AG04450 (cell line): Measurements from ENCODE around the gene CCNL2. TPM values are rescaled to one million over a fixed set of nuclear protein-coding genes. Genes with fewer than 3 reads are reported as not detected.
"Not testable (repeated sequence)": the region's sequence is repeated elsewhere in the genome, so short reads cannot be mapped to it uniquely, and the experiment has no call there.

Experiments used
- CTCF ChIA-PET: fragments of 300-600, 350-600 bp; formaldehyde crosslinking; extraction: SDS; loops from one replicate; lab custom pipeline; 2022; ENCODE audit warnings: antibody characterized with exemption, inconsistent platforms; lab: Charles Lee
- POLR2A ChIA-PET: fragments of 350-600 bp; formaldehyde crosslinking; extraction: SDS; loops from one replicate; lab custom pipeline; 2021; ENCODE audit warnings: antibody characterized with exemption, inconsistent platforms; lab: Yijun Ruan, JAX
- DNase-seq: peaks from one replicate; pipeline ENCODE4 v3.0.0-alpha.2; 2011; ENCODE audit warnings: low read depth, low spot score
- H3K27ac ChIP-seq: one replicate; pipeline ENCODE4 v1.5.1; 2012; ENCODE audit warnings: low read depth, low read length, control low read depth
- H3K27me3 ChIP-seq: one replicate; pipeline ENCODE4 v1.6.0; 2012; ENCODE audit warnings: low read length; ENCODE audit not compliant: control insufficient read depth, insufficient read depth
- H3K4me3 ChIP-seq: 2 replicates; pipeline ENCODE4 v1.5.1; 2011; ENCODE audit warnings: mild to moderate bottlenecking, low read depth, low read length, control low read depth
- H3K9me3 ChIP-seq: 2 replicates; pipeline ENCODE4 v1.5.1; 2012; ENCODE audit warnings: low read length; ENCODE audit not compliant: control insufficient read depth, insufficient read depth
- CTCF ChIP-seq: IDR thresholded peaks from 2 replicates; pipeline ENCODE4 v1.5.1; 2011; ENCODE audit warnings: low read depth, low read length, control low read depth, inconsistent platforms
- polyA plus RNA-seq: library from polyadenylated mRNA; depleted of rRNA; stranded (reverse); fragments of >200 nt; gene quantifications from 2 replicates; pipeline ENCODE4 v1.2.3, GENCODE V29; 2011

The CCNL2 gene
- polyA plus RNA-seq, 1 experiment, result 181 TPM

GRCh38 chr1:1387098-1388077, 11.7 kb downstream of the CCNL2 start:
- no peaks in the 10 kb centered on the region for H3K27me3 ChIP-seq
- H3K27ac ChIP-seq, result no peak overlapping the region
- DNase-seq, result no peak
- no peak for TF ChIP-seq CTCF
- CTCF ChIA-PET, result interaction anchor here (1.5 kb wide), 1 partner anchor 12 kb away, joined by 6 read pairs; the partner anchor contains the start of gene CCNL2
- no peak overlapping the region for H3K4me3 ChIP-seq
- no peaks in the 10 kb centered on the region; the same call in 1 of the 2 replicates for H3K9me3 ChIP-seq
- POLR2A ChIA-PET, result no interaction called here

DNA sequence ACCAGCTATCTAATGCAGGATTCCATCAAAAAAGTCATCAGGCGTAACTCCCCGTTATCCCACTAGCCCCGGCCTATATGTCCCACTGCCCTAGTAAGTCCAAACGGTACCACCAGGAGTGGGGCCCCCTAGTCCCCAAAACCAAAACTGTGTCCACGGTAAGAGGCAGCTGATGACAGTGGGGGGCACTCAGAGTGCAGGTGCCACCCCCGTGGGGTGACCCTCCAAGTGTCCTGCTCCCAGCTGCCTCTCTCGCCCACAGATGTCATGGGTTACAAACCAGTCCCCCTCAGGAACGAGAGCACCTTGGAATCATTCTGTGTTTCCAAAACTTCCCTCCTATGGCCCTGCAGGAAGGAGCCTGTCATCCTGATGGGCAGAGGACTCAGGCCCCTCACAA, 13.2 kb downstream of the CCNL2 start:
- ChIA-PET CTCF (no interaction called here), POLR2A (interaction anchor here (1.7 kb wide), 1 partner anchor 11 kb away, joined by 5 read pairs; the partner anchor contains the start of gene AURKAIP1)
- no peaks in the 10 kb centered on the region; the same call in 1 of the 2 replicates for H3K9me3 ChIP-seq
- TF ChIP-seq CTCF, result no peak
- DNase-seq, result no peak
- no peak overlapping the region for H3K27ac ChIP-seq
- H3K27me3 ChIP-seq, result no peaks in the 10 kb centered on the region
- no peak overlapping the region for H3K4me3 ChIP-seq

DNA sequence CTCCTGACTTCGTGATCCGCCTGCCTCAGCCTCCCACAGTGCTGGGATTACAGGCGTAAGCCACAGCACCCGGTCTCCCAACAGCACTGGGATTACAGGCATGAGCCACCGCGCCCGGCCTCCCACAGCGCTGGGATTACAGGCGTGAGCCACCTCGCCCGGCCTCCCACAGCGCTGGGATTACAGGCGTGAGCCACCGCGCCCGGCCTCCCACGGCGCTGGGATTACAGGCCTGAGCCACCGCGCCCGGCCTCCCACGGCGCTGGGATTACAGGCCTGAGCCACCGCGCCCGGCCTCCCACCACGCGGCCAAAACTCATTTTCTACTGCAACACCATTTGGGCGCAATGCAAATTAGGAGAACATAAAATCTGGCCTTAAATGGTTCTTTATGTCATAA, 13.8 kb downstream of the CCNL2 start:
- H3K9me3 ChIP-seq, H3K27ac ChIP-seq, DNase-seq, CTCF ChIA-PET, H3K4me3 ChIP-seq, H3K27me3 ChIP-seq: not testable (repeated sequence)
- POLR2A ChIA-PET, result interaction anchor here (1.7 kb wide), 1 partner anchor 10 kb away, joined by 5 read pairs; the partner anchor contains the start of gene AURKAIP1

DNA sequence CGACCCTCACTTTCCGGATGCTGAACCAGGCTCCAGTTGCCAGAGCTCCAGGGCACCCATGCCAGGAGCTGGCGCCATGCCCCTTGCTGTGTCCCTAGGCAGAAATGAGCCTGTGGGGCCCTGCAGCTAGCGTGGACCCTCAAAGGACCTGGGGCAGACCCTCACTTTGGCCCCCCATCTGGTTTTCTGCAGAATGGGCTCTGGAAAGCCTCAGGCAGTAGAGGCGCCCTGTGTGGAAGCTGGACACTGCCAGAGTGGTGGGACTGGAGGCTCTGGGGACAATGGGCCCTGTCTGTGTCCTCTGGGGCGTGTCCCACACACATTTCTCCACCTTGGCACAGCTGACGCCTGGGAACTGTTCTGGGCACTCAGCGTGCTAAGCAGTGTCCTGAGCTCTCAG, 17.8 kb downstream of the CCNL2 start:
- Histone ChIP-seq H3K27me3 (no peaks in the 10 kb centered on the region), H3K27ac (no peak overlapping the region), H3K9me3 (no peaks in the 10 kb centered on the region), H3K4me3 (no peak overlapping the region)
- ChIA-PET CTCF (no interaction called here), POLR2A (no interaction called here)
- DNase-seq, result no peak
- no peak for TF ChIP-seq CTCF

DNA sequence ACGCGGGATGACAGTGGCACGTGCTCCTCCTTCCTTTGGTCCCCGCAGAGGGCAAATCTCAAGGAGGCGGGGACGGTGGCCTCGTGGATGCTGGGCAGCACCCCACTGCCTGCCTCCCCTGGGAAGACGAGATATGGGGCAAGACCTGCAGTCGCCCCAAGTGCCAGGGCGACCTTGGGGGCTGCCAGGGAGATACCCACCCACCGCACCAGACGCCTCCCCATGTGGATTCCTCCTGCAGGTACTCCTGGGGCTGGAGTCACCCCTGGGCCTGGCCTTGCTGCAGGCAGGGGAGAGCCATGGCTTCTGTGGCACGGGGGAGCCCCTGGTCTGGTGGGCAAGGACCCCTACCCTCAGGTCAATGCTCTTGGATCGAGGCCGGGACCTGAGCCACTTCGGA, 18.3 kb downstream of the CCNL2 start:
- no peaks in the 10 kb centered on the region for H3K9me3 ChIP-seq
- ChIA-PET CTCF (no interaction called here), POLR2A (no interaction called here)
- no peaks in the 10 kb centered on the region for H3K27me3 ChIP-seq
- H3K27ac ChIP-seq, result no peak overlapping the region
- H3K4me3 ChIP-seq, result no peak overlapping the region
- no peak for TF ChIP-seq CTCF
- no peak for DNase-seq
